Measurements from ENCODE around the gene LAMC2. TPM values are rescaled to one million over a fixed set of nuclear protein-coding genes. Genes with fewer than 3 reads are reported as not detected.

The LAMC2 gene
- total and polyA plus RNA-seq, 2 of the 13 experiments (the other 11 are each of a cell fraction or from before 2014, with no cell fraction given): 0.03 TPM; not detected in 1

GRCh38 chr1:183165456-183165855, 20.6 kb upstream of the LAMC2 start:
- TF ChIP-seq ARID4A (CRISPR knock-in tag; IDR thresholded peaks at IDR 0.05; ENCODE audit: borderline replicate concordance) (no peak), ZNF484 (CRISPR knock-in tag; IDR thresholded peaks at IDR 0.05; ENCODE audit: borderline replicate concordance, low read depth) (no peak), HMGA1 (CRISPR knock-in tag; conservative IDR thresholded peaks at IDR 0.05) (no peak), ZBTB7A (CRISPR knock-in tag; IDR thresholded peaks at IDR 0.05) (no peak), SKIL (CRISPR knock-in tag; IDR thresholded peaks at IDR 0.05; ENCODE audit: borderline replicate concordance) (no peak)
- Histone ChIP-seq H3K27ac (ENCODE audit: extremely low read length, insufficient read depth, low read length) (no peak overlapping the region), H3K9ac (ENCODE audit: insufficient read depth, low read depth, low read length) (no peak overlapping the region), H3K4me3 (replicated peaks in 1 of 3; ENCODE audit: insufficient read depth in 1 of 3, low read depth in 2 of 3, low read length in 3 of 3) (no peak overlapping the region), H4K20me1 (ENCODE audit: insufficient read depth, low read length) (no peaks in the 10 kb centered on the region), H3K4me2 (ENCODE audit: low read depth, low read length) (no peak overlapping the region), H3K27me3 (ENCODE audit: control insufficient read depth in 1 of 2, insufficient read depth in 2 of 2, low read length in 2 of 2) (no peaks in the 10 kb centered on the region), H3K4me1 (ENCODE audit: insufficient read depth, low read length) (no peaks in the 10 kb centered on the region), H3K9me3 (ENCODE audit: low read length) (no peaks in the 10 kb centered on the region), H3K79me2 (ENCODE audit: insufficient read depth, low read length) (no peaks in the 10 kb centered on the region), H2AFZ (ENCODE audit: low read length) (no peak overlapping the region), H3K36me3 (replicated peaks in 1 of 2; ENCODE audit: control insufficient read depth in 1 of 2, insufficient read depth in 2 of 2, low read length in 2 of 2) (no peaks in the 10 kb centered on the region)
- ChIA-PET CTCF (ENCODE audit: low intra/inter-chr PET ratio, low total read pairs) (no interaction called here), POLR2A (no interaction called here)
- WGBS (ENCODE audit: low lambda C conversion rate): 53% methylated on average over 2 of the region's 2 CpGs
- in situ Hi-C loops (cut with HindIII; ENCODE audit: extremely low pct_ligation_motif_present, low pct_unique_long_range_greater_than_20kb): no loop called here
- intact Hi-C loops (cut with micrococcal nuclease; ENCODE audit: unreplicated experiment): no loop called here
- no peak for DNase-seq (ENCODE audit: low spot score)
- ATAC-seq: no peak
- BruUV-seq (replicated peaks): no TSS peak
- FAIRE-seq: no peak
